Naive thymus-derived CD8-positive, alpha-beta T cell (primary cell): Measurements from ENCODE around the gene ANKHD1. TPM values are rescaled to one million over a fixed set of nuclear protein-coding genes. Genes with fewer than 3 reads are reported as not detected.
"Not testable (repeated sequence)": the region's sequence is repeated elsewhere in the genome, so short reads cannot be mapped to it uniquely, and the experiment has no call there.

Experiments
- ATAC-seq, 2 donors: fragments of 150-1000 bp; cut with Tn5 transposase in 1 of 2; sonication (Bioruptor Pico), chemical (Tn5 transposase) in 1 of 2; 1 replicate in 1 of 2; 2 replicates in 1 of 2; pipeline ENCODE4 v1.10.0; 2021; ENCODE audit warnings: mild to moderate bottlenecking in 2 of 2, moderate library complexity in 2 of 2
- POLR2A ChIA-PET: fragments of 350-600 bp; sonication (Branson Sonifier 250); formaldehyde crosslinking; loops from one replicate; lab custom pipeline; 2021; ENCODE audit warnings: antibody characterized with exemption; lab: Charles Lee
- DNase-seq, 10 donors: peaks; one replicate each; pipeline versions ENCODE4 v3.0.0 to v3.0.0-alpha.2; 2020 to 2022
- H3K27ac Mint-ChIP-seq, 10 donors: one replicate each; pipeline ENCODE4 v1.8.0; 2020 to 2022; ENCODE audit warnings: mild to moderate bottlenecking in 10 of 10, mixed read lengths in 10 of 10, moderate library complexity in 4 of 10, inconsistent platforms in 1 of 10
- H3K27me3 Mint-ChIP-seq, 5 donors: one replicate each; pipeline ENCODE4 v1.8.0; 2021 to 2022; ENCODE audit warnings: mixed read lengths in 5 of 5
- H3K36me3 Mint-ChIP-seq, 3 donors: one replicate each; pipeline ENCODE4 v1.8.0; 2020 to 2022; ENCODE audit warnings: mixed read lengths in 3 of 3, mild to moderate bottlenecking in 2 of 3, inconsistent platforms in 1 of 3
- H3K4me1 Mint-ChIP-seq, 4 donors: one replicate each; pipeline ENCODE4 v1.8.0; 2021 to 2022; ENCODE audit warnings: mixed read lengths in 4 of 4
- H3K4me3 Mint-ChIP-seq, 10 donors: one replicate each; pipeline ENCODE4 v1.8.0; 2020 to 2022; ENCODE audit warnings: mild to moderate bottlenecking in 10 of 10, mixed read lengths in 10 of 10, moderate library complexity in 6 of 10, inconsistent platforms in 1 of 10
- H3K9me3 Mint-ChIP-seq, 9 donors: one replicate each; pipeline ENCODE4 v1.8.0; 2020 to 2022; ENCODE audit warnings: mixed read lengths in 9 of 9, mild to moderate bottlenecking in 3 of 9, inconsistent platforms in 1 of 9, moderate library complexity in 1 of 9
- polyA plus RNA-seq, 3 donors: library from polyadenylated mRNA; unstranded; fragments of 300-500 nt; fragmentation: Illumina TruSeq; gene quantifications; one replicate each; pipeline ENCODE4 v1.2.3, GENCODE V29; 2021
- total RNA-seq, 8 experiments: library from RNA in 2 of 8; stranded (reverse) in 2 of 8; gene quantifications; one replicate each; pipeline ENCODE4 v1.2.3 and lab custom pipeline; 2021 to 2026

Gene ANKHD1
- total and polyA plus RNA-seq, 5 experiments from 2014 or later = 54.9 to 235 (median 82.8) TPM

DNA sequence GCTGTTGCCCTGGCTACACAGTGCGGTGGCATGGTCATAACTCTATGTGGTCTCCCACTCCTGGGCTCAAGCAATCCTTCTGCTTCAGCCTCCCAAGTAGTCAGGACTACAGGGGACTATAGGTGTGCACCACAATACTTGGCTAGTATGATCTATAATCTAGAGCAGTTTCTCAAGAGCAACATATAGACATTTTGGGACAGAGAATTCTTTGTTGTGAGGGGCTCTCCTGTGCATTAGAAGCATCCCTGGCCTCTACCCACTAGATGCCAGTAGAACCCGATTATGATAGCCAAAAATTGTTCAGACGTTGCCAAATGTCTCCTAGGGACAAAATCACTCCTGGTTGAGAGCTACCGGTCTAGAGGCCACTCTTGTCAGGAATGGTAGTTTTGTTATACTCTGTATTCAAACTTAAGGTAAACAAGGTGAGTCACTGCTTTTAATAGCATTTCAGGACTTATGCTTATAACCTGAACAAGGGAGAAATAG, 7.2 kb downstream of the ANKHD1 start:
- no peak for DNase-seq
- POLR2A ChIA-PET = no interaction called here
- peaks cover 23 to 74% (median 57%) of the 10 kb centered on the region in 4 donors for H3K4me1 Mint-ChIP-seq
- no peak for ATAC-seq
- peaks cover 0 to 53% (median 8%) of the 10 kb centered on the region in 3 donors for H3K36me3 Mint-ChIP-seq
- H3K9me3 Mint-ChIP-seq = no peaks in the 10 kb centered on the region
- H3K27me3 Mint-ChIP-seq = no peaks in the 10 kb centered on the region
- peak overlapping the region in 5 of 10 donors; percentile 7 to 54 (median 35) for H3K4me3 Mint-ChIP-seq
- H3K27ac Mint-ChIP-seq = peak overlapping the region in 3 of 10 donors; percentile 10 to 71 (median 59)

DNA sequence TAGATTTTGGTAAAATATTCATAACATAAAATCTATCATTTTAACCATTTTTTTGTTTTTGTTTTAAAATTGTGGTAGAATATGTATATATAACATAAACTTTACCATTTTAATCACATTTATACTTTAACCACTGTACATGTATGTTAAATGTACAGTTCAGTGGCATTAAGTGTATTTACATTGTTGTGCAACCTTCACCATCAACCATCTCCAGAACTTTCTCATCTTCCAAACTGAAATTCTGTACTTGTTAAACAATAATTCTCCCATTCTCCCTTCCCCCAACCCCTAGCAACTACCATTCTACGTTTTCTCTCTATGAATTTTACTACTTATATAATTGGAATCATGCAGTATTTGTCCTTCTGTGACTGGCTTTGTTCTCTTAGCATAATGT, 11.6 kb downstream of the ANKHD1 start:
- POLR2A ChIA-PET = no interaction called here

DNA sequence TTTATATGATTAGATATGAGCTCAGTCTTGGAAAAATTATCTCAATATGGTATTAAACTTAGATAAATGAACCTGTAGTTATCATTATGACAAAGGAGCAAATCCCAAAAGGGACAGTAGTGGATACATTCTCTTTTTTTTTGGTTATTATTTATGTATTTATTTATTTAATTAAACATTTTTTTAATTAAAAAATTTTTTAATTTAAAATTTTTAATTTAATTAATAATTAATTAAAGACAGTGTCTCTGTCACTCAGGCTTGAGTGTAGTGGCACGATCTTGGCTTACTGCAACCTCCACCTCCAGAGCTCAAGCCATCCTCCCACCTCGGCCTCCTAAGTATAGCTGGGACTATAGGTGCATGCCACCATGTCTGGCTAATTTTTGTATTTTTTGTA, 15.6 kb downstream of the ANKHD1 start:
- H3K27me3 Mint-ChIP-seq = no peaks in the 10 kb centered on the region
- POLR2A ChIA-PET = interaction anchor here (0.7 to 1.2 kb wide), 2 partner anchors 11 to 15 kb away, joined by 3 to 4 read pairs; no protein-coding TSS in a partner anchor
- no peaks in the 10 kb centered on the region for H3K9me3 Mint-ChIP-seq
- no peak for ATAC-seq
- H3K27ac Mint-ChIP-seq = no peak overlapping the region
- H3K4me3 Mint-ChIP-seq = no peak overlapping the region
- H3K36me3 Mint-ChIP-seq = peaks cover 0 to 49% (median 5%) of the 10 kb centered on the region in 3 donors
- no peak for DNase-seq
- peaks cover 37 to 77% (median 68%) of the 10 kb centered on the region in 4 donors for H3K4me1 Mint-ChIP-seq

More for the DNA sequence above, 11.6 kb downstream of the ANKHD1 start:
- ATAC-seq (no peak), DNase-seq (no peak)
- no peaks in the 10 kb centered on the region for H3K27me3 Mint-ChIP-seq
- peaks cover 19 to 69% (median 51%) of the 10 kb centered on the region in 4 donors for H3K4me1 Mint-ChIP-seq
- peak overlapping the region in 3 of 10 donors; percentile 7 to 62 (median 26) for H3K4me3 Mint-ChIP-seq
- H3K27ac Mint-ChIP-seq = peak overlapping the region in 2 of 10 donors; percentile 12 to 39
- no peaks in the 10 kb centered on the region for H3K9me3 Mint-ChIP-seq
- H3K36me3 Mint-ChIP-seq = peaks cover 0 to 43% (median 11%) of the 10 kb centered on the region in 3 donors

DNA sequence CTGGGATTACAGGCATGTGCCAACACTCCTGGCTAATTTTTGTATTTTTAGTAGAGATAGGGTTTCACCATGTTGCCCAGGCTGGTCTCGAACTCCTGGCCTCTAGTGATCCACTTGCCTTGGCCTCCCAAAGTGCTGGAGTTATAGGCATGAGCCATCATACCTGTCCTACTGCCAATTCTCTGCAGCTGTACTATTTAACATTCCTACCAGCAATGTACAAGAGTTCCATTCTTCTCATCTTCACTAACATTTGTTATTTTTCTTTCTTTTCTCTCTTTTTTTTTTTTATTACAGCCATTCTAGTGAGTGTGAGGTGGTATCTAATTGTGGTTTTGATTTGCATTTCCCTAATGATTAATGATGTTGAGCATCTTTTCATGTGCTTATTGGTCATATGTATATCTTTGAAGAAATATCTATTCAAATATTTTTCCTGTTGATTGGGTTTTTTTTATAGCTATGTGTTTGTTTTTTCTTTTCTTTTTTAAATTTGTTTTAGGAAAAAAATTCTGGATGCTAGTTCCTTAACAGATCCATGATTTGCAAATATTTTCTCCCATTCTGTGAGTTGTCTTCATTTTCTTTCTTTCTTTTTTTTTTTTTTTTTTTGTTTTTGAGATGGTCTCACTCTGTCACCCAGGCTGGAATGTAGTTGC, 17.4 kb downstream of the ANKHD1 start:
- no peaks in the 10 kb centered on the region for H3K9me3 Mint-ChIP-seq
- ATAC-seq (no peak), DNase-seq (no peak)
- POLR2A ChIA-PET = interaction anchor here (0.8 kb wide), 1 partner anchor 17 kb away, joined by 3 read pairs; no protein-coding TSS in a partner anchor
- H3K36me3 Mint-ChIP-seq = peaks cover 0 to 41% (median 5%) of the 10 kb centered on the region in 3 donors
- peak overlapping the region in 8 of 10 donors; percentile 7 to 69 (median 36) for H3K4me3 Mint-ChIP-seq
- H3K27me3 Mint-ChIP-seq = no peaks in the 10 kb centered on the region
- peaks cover 37 to 74% (median 67%) of the 10 kb centered on the region in 4 donors for H3K4me1 Mint-ChIP-seq
- H3K27ac Mint-ChIP-seq = peak overlapping the region in 2 of 10 donors; percentile 56 to 64

DNA sequence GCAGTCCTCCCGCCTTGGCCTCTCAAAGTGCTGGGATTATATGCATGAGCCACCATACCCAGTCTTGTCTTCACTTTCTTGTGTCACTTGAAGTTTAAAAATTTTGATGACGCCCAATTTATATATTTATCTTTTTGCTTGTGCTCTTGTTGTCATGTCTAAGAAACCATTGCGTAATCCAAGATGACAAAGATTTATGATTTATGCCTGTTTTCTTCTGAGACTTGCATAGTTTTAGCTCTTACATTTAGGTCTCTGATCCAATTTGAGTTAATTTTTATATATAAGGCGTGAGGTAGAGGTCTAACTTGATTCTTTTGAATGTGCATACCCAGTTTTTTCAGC, 18.6 kb downstream of the ANKHD1 start:
- Mint-ChIP-seq H3K27me3 (no peaks in the 10 kb centered on the region), H3K4me3 (peak overlapping the region in 9 of 10 donors; percentile 0 to 70 (median 50)), H3K27ac (peak overlapping the region in 4 of 10 donors; percentile 5 to 72 (median 17)), H3K4me1 (peaks cover 37 to 74% (median 69%) of the 10 kb centered on the region in 4 donors), H3K36me3 (peaks cover 0 to 36% (median 3%) of the 10 kb centered on the region in 3 donors), H3K9me3 (no peaks in the 10 kb centered on the region)
- POLR2A ChIA-PET = no interaction called here
- DNase-seq (no peak), ATAC-seq (no peak)

DNA sequence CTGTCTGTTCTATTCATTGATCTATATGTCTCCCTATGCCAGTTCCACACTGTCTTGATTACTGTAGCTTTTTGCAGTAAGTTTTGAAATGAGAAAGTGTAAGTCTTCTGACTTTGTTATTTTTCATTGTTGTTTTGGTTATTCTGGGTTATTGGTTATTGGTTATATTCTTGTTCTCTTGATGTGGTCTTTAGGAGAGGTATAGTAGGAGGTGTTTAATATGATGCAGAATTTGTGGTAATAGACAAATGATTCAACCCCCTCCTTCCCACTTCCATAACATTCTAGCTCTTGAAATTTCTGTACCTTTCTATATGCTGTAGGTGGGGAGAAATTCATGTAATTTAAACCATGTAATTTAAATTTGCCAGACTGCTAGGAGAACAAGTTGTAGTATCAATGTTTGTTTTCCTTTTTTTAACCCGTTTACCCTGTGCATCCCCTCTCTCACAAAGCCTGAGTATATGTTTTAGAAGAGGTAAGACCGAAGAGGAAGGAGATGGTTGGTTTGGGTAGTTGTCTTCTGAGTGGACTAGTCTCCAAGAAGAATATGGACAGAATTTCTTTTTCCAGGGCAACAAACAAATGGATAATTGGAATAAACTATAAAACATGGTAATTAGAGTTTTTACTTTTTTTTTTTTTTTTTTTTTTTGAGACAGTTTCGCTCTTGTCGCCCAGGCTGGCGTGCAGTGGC, 19.2 kb downstream of the ANKHD1 start:
- no peak for DNase-seq
- POLR2A ChIA-PET = interaction anchor here (0.7 kb wide), 1 partner anchor 72 kb away, joined by 4 read pairs; no protein-coding TSS in a partner anchor
- Mint-ChIP-seq H3K27ac (peak overlapping the region in 5 of 10 donors; percentile 0 to 34 (median 12)), H3K36me3 (peaks cover 0 to 41% (median 2%) of the 10 kb centered on the region in 3 donors), H3K9me3 (no peaks in the 10 kb centered on the region), H3K4me1 (peaks cover 39 to 77% (median 70%) of the 10 kb centered on the region in 4 donors), H3K4me3 (peak overlapping the region in 9 of 10 donors; percentile 5 to 70 (median 48)), H3K27me3 (no peaks in the 10 kb centered on the region)
- peak in 1 of 2 donors; percentile 14 for ATAC-seq

DNA sequence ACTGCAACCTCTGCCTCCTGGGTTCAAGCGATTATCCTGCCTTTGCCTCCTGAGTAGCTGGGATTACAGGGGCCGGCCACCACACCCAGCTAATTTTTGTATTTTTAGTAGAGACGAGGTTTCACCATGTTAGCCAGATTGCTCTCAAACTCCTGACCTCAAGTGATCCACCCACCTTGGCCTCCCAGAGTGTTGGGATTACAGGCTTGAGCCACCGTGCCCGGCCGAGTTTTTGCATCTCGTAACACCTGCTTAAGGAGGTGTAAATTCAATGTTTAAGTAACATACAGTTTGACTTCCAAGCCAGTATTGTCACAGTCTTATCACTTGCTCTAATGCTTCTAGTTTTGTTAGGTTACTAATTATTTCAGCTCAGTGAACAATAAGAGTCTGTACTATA, 19.7 kb downstream of the ANKHD1 start:
- not testable (repeated sequence) for H3K27me3 Mint-ChIP-seq, H3K27ac Mint-ChIP-seq, H3K9me3 Mint-ChIP-seq, ATAC-seq, DNase-seq
- Mint-ChIP-seq H3K4me3 (peak overlapping the region in 1 of 10 donors; percentile 34), H3K36me3 (peaks cover 0 to 40% (median 0%) of the 10 kb centered on the region in 3 donors), H3K4me1 (peaks cover 36 to 74% (median 66%) of the 10 kb centered on the region in 4 donors)
- POLR2A ChIA-PET = interaction anchor here (0.7 kb wide), 1 partner anchor 72 kb away, joined by 4 read pairs; no protein-coding TSS in a partner anchor

DNA sequence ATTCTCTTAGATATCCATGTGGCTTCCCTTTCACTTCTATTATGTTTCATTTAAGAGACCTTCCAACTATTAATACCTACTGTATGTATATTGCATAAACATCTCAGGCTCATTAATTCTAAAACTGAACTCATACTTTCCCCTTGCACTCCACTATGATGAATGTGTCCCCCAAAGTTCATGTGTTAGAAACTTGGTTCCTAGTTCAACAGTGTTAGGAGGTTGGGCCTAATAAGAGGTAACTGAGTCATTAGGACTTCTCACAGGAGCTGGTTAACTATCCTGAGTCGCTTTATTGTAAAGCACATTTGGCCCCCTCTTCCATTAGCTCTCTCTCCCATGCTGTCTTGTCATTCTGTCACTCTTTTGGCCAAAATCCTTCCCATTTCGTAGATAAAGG, 22.0 kb downstream of the ANKHD1 start:
- no peaks in the 10 kb centered on the region for H3K9me3 Mint-ChIP-seq
- H3K4me1 Mint-ChIP-seq = peaks cover 30 to 65% (median 59%) of the 10 kb centered on the region in 4 donors
- H3K36me3 Mint-ChIP-seq = peaks cover 0 to 35% (median 0%) of the 10 kb centered on the region in 3 donors
- H3K4me3 Mint-ChIP-seq = peak overlapping the region in 4 of 10 donors; percentile 6 to 48 (median 26)
- POLR2A ChIA-PET = no interaction called here
- ATAC-seq (no peak), DNase-seq (no peak)
- peak overlapping the region in 3 of 10 donors; percentile 15 to 62 (median 29) for H3K27ac Mint-ChIP-seq
- no peaks in the 10 kb centered on the region for H3K27me3 Mint-ChIP-seq

DNA sequence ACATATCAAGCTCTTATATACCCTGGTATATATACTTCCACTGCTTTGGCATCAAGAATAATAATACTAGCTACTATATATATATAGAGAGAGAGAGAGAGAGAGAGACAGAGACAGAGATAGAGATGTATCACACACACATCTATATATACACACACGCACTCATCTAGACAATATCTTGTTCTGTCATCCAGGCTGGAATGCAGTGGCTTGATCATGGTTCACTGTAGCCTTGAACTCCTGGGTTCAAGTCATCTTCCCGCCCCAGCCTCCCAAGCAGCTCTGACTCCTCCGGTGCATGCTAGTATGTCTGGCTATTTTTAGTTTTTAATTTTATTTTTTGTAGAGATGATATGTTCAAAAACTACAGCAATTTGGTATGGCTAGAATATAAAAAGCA, 22.5 kb downstream of the ANKHD1 start:
- peaks cover 28 to 59% (median 54%) of the 10 kb centered on the region in 4 donors for H3K4me1 Mint-ChIP-seq
- H3K9me3 Mint-ChIP-seq = no peaks in the 10 kb centered on the region
- H3K27me3 Mint-ChIP-seq = no peaks in the 10 kb centered on the region
- POLR2A ChIA-PET = no interaction called here
- H3K36me3 Mint-ChIP-seq = peaks cover 0 to 33% (median 0%) of the 10 kb centered on the region in 3 donors
- peak overlapping the region in 1 of 10 donors; percentile 8 for H3K4me3 Mint-ChIP-seq
- ATAC-seq (no peak), DNase-seq (no peak)
- peak overlapping the region in 1 of 10 donors; percentile 19 for H3K27ac Mint-ChIP-seq

DNA sequence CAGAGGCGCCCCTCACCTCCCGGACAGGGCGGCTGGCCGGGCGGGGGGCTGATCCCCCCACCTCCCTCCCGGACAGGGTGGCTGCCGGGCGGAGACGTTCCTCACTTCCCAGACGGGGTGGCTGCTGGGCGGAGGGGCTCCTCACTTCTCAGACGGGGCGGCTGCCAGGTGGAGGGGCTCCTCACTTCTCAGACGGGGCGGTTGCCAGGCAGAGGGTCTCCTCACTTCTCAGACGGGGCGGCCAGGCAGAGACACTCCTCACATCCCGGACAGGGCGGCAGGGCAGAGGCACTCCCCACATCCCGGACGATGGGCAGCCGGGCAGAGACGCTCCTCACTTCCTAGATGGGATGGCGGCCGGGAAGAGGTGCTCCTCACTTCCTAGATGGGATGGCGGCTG, 26.1 kb downstream of the ANKHD1 start:
- not testable (repeated sequence) for H3K27me3 Mint-ChIP-seq

DNA sequence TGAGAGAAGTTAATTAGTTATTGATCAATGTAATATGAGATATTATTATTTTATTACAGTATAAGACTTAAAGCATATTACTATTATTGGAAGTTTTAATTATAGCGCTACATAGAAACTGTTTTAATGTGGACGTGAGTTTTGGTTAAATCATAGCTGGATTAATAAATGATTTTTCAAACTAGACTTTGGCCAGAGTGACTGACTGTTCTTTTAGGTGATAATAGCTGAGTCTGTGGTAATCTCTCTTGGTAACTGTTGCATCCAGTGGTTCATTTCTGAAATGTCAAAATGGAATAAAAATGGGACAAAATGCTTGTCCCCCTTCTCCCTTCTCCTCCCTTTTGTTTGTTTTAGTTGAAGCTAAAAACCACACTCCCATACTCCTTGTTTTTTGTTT, 28.1 kb downstream of the ANKHD1 start:
- no peak overlapping the region for H3K4me3 Mint-ChIP-seq
- no peaks in the 10 kb centered on the region for H3K9me3 Mint-ChIP-seq
- no peaks in the 10 kb centered on the region for H3K27me3 Mint-ChIP-seq
- ATAC-seq = no peak
- POLR2A ChIA-PET = no interaction called here
- H3K36me3 Mint-ChIP-seq = peaks cover 0 to 19% (median 3%) of the 10 kb centered on the region in 3 donors
- no peak for DNase-seq
- peak overlapping the region in 1 of 10 donors; percentile 66 for H3K27ac Mint-ChIP-seq
- H3K4me1 Mint-ChIP-seq = peaks cover 13 to 48% (median 40%) of the 10 kb centered on the region in 4 donors

More for the DNA sequence above, 26.1 kb downstream of the ANKHD1 start:
- ATAC-seq, POLR2A ChIA-PET, H3K9me3 Mint-ChIP-seq, H3K4me3 Mint-ChIP-seq, H3K27ac Mint-ChIP-seq, DNase-seq: not testable (repeated sequence)
- H3K36me3 Mint-ChIP-seq = peaks cover 0 to 22% (median 3%) of the 10 kb centered on the region in 3 donors
- H3K4me1 Mint-ChIP-seq = peaks cover 15 to 58% (median 48%) of the 10 kb centered on the region in 4 donors

DNA sequence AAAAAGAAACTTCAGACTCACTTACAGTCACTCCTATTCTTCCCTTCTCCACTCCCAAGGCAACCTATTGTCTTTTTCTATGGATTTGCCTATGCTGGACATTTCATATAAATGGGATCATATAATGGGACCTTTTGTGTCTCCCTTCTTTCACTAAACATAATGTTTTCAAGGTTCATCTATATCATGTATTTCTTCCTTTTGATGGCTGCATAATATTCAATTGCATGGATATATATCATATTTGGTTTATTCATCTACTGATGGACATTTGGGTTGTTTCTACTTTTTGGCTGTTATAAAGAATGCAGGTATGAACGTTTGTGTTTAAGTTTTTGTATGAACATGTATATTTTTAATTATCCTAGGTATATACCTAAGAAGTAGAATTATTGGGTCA, 30.6 kb downstream of the ANKHD1 start:
- Mint-ChIP-seq H3K36me3 (peaks cover 0 to 22% (median 7%) of the 10 kb centered on the region in 3 donors), H3K4me3 (no peak overlapping the region), H3K9me3 (no peaks in the 10 kb centered on the region), H3K27me3 (no peaks in the 10 kb centered on the region), H3K4me1 (peaks cover 12 to 39% (median 35%) of the 10 kb centered on the region in 4 donors), H3K27ac (no peak overlapping the region)
- DNase-seq = no peak
- no peak for ATAC-seq
- POLR2A ChIA-PET = no interaction called here
